ENCODE results near the gene KDM8.

- TF ChIP-seq POLR2A (IDR thresholded peaks at IDR 0.05; ENCODE audit: low read depth) = no peak
- TF ChIP-seq POLR2AphosphoS5 (IDR thresholded peaks at IDR 0.05) = no peak
These were observed 35.7 kb downstream of the KDM8 start for GRCh38 chr16:27239026-27239425.
